HepG2 (cell line): ENCODE measurements around the gene MAPRE3. TPM values are rescaled to one million over a fixed set of nuclear protein-coding genes. Genes with fewer than 3 reads are reported as not detected.

ENCODE experiments used
- GLI4 ChIP-seq: sonication (generic); formaldehyde crosslinking; IDR thresholded peaks from 2 replicates; pipeline ENCODE4 v1.5.1; 2020; ENCODE audit warnings: missing genetic modification reagents, mild to moderate bottlenecking, moderate library complexity, borderline replicate concordance
- HOXD1 ChIP-seq: sonication (generic); formaldehyde crosslinking; IDR thresholded peaks from 2 replicates; pipeline ENCODE4 v1.5.0; 2020; ENCODE audit warnings: missing genetic modification reagents
- KLF13 ChIP-seq: sonication (generic); formaldehyde crosslinking; IDR thresholded peaks from 2 replicates; pipeline ENCODE4 v1.4.0; 2020; ENCODE audit warnings: mild to moderate bottlenecking, missing genetic modification reagents
- PRMT3 ChIP-seq: sonication (generic); formaldehyde crosslinking; IDR thresholded peaks from 2 replicates; pipeline ENCODE4 v1.8.1; 2022; ENCODE audit warnings: low read depth, mild to moderate bottlenecking, moderate library complexity, missing genetic modification reagents, borderline replicate concordance
- REXO4 ChIP-seq: sonication (generic); formaldehyde crosslinking; IDR thresholded peaks from 2 replicates; pipeline ENCODE4 v1.8.0; 2022; ENCODE audit warnings: missing genetic modification reagents, mild to moderate bottlenecking, borderline replicate concordance
- SP4 ChIP-seq: sonication (generic); formaldehyde crosslinking; IDR thresholded peaks from 2 replicates; pipeline ENCODE4 v1.8.1; 2023; ENCODE audit warnings: mild to moderate bottlenecking, missing genetic modification reagents
- TARDBP ChIP-seq: sonication (generic); formaldehyde crosslinking; IDR thresholded peaks from 2 replicates; pipeline ENCODE4 v1.8.0; 2022; ENCODE audit warnings: mild to moderate bottlenecking, missing genetic modification reagents
- ZNF329 ChIP-seq: sonication (generic); formaldehyde crosslinking; IDR thresholded peaks from 2 replicates; pipeline ENCODE4 v1.9.0; 2021; ENCODE audit warnings: low read depth, mild to moderate bottlenecking, missing genetic modification reagents
- ZNF550 ChIP-seq: sonication (generic); formaldehyde crosslinking; IDR thresholded peaks from 2 replicates; pipeline ENCODE4 v1.4.0; 2020; ENCODE audit warnings: mild to moderate bottlenecking, missing genetic modification reagents, borderline replicate concordance
- ZNF563 ChIP-seq: sonication (generic); formaldehyde crosslinking; IDR thresholded peaks from 2 replicates; pipeline ENCODE4 v1.8.0; 2022; ENCODE audit warnings: mild to moderate bottlenecking, moderate library complexity, missing genetic modification reagents
- ZNF607 ChIP-seq: sonication (generic); formaldehyde crosslinking; IDR thresholded peaks from 2 replicates; pipeline ENCODE4 v1.5.1; 2020; ENCODE audit warnings: missing genetic modification reagents, mild to moderate bottlenecking, borderline replicate concordance
- ZNF792 ChIP-seq: IDR thresholded peaks from 2 replicates; pipeline ENCODE4 v1.6.1; 2016
- polyA plus RNA-seq, 8 experiments: library from polyadenylated mRNA; depleted of rRNA in 3 of 8; stranded (reverse) in 7 of 8; unstranded in 1 of 8; fragments of >200 nt; fragmentation: Illumina TruSeq in 4 of 8; extraction: Trizol in 4 of 8; gene quantifications; 2 replicates each; pipeline versions ENCODE4 v1.2.1 to v1.2.3, GENCODE V29; 2011 to 2016; ENCODE audit warnings: low read depth in 4 of 8, missing spikeins in 1 of 8, mixed read lengths in 1 of 8; ENCODE audit not compliant: insufficient read depth in 1 of 8
- total RNA-seq, 5 experiments: library from RNA; depleted of rRNA; stranded (reverse); fragments of >200 nt; fragmentation: Illumina TruSeq; extraction: Trizol; gene quantifications; 2 replicates each; pipeline ENCODE4 v1.2.3, GENCODE V29; 2016; ENCODE audit warnings: low read depth in 1 of 5
- TF ChIP-seq, protein P1 (sequence below): sonication (generic); formaldehyde crosslinking; conservative IDR thresholded peaks from 2 replicates; pipeline ENCODE4 v1.4.0; 2020; ENCODE audit warnings: mild to moderate bottlenecking, missing genetic modification reagents, moderate library complexity
- TF ChIP-seq, protein P2 (sequence below): sonication (generic); formaldehyde crosslinking; IDR thresholded peaks from 2 replicates; pipeline ENCODE4 v1.5.1; 2020; ENCODE audit warnings: missing genetic modification reagents, mild to moderate bottlenecking, borderline replicate concordance
- TF ChIP-seq, protein P3 (sequence below): sonication (generic); formaldehyde crosslinking; conservative IDR thresholded peaks from 2 replicates; pipeline ENCODE4 v1.4.0; 2020; ENCODE audit warnings: missing genetic modification reagents
- TF ChIP-seq, protein P4 (sequence below): sonication (generic); formaldehyde crosslinking; IDR thresholded peaks from 2 replicates; pipeline ENCODE4 v1.5.1; 2020; ENCODE audit warnings: mild to moderate bottlenecking, missing genetic modification reagents
- TF ChIP-seq, protein P5 (sequence below): sonication (generic); formaldehyde crosslinking; IDR thresholded peaks from 2 replicates; pipeline ENCODE4 v1.4.0; 2020; ENCODE audit warnings: missing genetic modification reagents

MAPRE3 gene
- total and polyA plus RNA-seq, 2 of the 13 experiments (the other 11 are each of a cell fraction or from before 2014, with no cell fraction given) = 0.31 to 0.91 TPM

DNA sequence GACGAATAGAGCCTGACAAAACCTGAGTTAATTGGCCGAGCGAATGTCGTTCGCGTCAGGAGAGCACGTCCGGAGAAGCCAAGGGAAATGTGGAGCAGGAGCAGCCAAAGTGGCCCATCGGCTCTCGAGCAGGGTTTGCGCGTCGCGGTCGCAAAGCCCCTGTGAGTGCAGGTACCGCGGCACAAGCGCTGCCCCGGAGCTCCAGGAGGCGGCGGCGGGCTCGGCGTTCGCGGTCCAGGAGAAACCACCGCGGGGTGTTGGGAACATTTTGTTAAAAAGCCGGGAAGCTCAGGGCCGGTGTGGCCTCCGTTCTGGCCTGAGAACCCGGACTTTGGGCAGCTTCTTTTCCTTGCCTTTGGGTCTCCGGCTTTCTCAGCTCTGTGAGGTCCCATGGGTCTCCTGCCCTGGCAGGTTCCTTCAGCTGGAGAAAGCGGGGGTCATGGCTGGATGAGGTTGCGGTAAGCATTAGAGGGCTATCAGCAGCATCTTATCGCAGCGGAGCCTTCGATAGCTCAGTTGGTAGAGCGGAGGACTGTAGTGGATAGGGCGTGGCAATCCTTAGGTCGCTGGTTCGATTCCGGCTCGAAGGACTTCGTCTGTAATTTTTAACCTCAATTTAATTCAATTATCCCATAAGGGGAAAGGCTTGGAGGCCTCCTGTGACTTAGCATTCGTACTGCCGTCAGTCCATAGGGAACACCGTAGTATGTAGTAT lies 80.0 kb downstream of the MAPRE3 start (continued):
- TF ChIP-seq, protein P1, sequence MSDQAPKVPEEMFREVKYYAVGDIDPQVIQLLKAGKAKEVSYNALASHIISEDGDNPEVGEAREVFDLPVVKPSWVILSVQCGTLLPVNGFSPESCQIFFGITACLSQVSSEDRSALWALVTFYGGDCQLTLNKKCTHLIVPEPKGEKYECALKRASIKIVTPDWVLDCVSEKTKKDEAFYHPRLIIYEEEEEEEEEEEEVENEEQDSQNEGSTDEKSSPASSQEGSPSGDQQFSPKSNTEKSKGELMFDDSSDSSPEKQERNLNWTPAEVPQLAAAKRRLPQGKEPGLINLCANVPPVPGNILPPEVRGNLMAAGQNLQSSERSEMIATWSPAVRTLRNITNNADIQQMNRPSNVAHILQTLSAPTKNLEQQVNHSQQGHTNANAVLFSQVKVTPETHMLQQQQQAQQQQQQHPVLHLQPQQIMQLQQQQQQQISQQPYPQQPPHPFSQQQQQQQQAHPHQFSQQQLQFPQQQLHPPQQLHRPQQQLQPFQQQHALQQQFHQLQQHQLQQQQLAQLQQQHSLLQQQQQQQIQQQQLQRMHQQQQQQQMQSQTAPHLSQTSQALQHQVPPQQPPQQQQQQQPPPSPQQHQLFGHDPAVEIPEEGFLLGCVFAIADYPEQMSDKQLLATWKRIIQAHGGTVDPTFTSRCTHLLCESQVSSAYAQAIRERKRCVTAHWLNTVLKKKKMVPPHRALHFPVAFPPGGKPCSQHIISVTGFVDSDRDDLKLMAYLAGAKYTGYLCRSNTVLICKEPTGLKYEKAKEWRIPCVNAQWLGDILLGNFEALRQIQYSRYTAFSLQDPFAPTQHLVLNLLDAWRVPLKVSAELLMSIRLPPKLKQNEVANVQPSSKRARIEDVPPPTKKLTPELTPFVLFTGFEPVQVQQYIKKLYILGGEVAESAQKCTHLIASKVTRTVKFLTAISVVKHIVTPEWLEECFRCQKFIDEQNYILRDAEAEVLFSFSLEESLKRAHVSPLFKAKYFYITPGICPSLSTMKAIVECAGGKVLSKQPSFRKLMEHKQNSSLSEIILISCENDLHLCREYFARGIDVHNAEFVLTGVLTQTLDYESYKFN = peak; percentile 15; the same call in 1 of the 2 replicates
- TF ChIP-seq ZNF563 (CRISPR knock-in tag) (peak; percentile 85; the same call in 1 of the 2 replicates), TARDBP (CRISPR knock-in tag) (no peak; the same call in 1 of the 2 replicates), PRMT3 (CRISPR knock-in tag) (no peak; the same call in 1 of the 2 replicates), GLI4 (no peak; the same call in none of the 2 replicates), ZNF607 (CRISPR knock-in tag) (peak; percentile 67), ZNF329 (CRISPR knock-in tag) (no peak), SP4 (CRISPR knock-in tag) (peak; percentile 69), KLF13 (CRISPR knock-in tag) (no peak), HOXD1 (CRISPR knock-in tag) (peak; percentile 37; the same call in 1 of the 2 replicates), ZNF792 (CRISPR knock-in tag) (peak; percentile 92), REXO4 (CRISPR knock-in tag) (no peak), ZNF550 (CRISPR knock-in tag) (no peak)
- TF ChIP-seq, protein P2, sequence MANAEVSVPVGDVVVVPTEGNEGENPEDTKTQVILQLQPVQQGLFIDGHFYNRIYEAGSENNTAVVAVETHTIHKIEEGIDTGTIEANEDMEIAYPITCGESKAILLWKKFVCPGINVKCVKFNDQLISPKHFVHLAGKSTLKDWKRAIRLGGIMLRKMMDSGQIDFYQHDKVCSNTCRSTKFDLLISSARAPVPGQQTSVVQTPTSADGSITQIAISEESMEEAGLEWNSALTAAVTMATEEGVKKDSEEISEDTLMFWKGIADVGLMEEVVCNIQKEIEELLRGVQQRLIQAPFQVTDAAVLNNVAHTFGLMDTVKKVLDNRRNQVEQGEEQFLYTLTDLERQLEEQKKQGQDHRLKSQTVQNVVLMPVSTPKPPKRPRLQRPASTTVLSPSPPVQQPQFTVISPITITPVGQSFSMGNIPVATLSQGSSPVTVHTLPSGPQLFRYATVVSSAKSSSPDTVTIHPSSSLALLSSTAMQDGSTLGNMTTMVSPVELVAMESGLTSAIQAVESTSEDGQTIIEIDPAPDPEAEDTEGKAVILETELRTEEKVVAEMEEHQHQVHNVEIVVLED = peak; percentile 54; the same call in 1 of the 2 replicates
- TF ChIP-seq, protein P3, sequence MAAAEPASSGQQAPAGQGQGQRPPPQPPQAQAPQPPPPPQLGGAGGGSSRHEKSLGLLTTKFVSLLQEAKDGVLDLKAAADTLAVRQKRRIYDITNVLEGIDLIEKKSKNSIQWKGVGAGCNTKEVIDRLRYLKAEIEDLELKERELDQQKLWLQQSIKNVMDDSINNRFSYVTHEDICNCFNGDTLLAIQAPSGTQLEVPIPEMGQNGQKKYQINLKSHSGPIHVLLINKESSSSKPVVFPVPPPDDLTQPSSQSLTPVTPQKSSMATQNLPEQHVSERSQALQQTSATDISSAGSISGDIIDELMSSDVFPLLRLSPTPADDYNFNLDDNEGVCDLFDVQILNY (CRISPR knock-in tag) = no peak
- TF ChIP-seq, protein P4, sequence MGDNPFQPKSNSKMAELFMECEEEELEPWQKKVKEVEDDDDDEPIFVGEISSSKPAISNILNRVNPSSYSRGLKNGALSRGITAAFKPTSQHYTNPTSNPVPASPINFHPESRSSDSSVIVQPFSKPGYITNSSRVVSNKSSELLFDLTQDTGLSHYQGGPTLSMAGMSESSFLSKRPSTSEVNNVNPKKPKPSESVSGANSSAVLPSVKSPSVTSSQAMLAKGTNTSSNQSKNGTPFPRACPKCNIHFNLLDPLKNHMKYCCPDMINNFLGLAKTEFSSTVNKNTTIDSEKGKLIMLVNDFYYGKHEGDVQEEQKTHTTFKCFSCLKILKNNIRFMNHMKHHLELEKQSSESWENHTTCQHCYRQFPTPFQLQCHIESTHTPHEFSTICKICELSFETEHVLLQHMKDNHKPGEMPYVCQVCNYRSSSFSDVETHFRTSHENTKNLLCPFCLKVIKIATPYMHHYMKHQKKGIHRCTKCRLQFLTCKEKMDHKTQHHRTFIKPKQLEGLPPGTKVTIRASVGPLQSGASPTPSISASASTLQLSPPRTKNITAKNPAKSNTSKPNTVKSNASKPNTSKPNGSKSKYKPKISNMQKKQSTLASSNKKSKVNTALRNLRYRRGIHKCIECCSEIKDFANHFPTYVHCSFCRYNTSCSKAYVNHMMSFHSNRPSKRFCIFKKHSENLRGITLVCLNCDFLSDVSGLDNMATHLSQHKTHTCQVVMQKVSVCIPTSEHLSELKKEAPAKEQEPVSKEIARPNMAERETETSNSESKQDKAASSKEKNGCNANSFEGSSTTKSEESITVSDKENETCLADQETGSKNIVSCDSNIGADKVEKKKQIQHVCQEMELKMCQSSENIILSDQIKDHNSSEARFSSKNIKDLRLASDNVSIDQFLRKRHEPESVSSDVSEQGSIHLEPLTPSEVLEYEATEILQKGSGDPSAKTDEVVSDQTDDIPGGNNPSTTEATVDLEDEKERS (CRISPR knock-in tag) = peak; percentile 65
- TF ChIP-seq, protein P5, sequence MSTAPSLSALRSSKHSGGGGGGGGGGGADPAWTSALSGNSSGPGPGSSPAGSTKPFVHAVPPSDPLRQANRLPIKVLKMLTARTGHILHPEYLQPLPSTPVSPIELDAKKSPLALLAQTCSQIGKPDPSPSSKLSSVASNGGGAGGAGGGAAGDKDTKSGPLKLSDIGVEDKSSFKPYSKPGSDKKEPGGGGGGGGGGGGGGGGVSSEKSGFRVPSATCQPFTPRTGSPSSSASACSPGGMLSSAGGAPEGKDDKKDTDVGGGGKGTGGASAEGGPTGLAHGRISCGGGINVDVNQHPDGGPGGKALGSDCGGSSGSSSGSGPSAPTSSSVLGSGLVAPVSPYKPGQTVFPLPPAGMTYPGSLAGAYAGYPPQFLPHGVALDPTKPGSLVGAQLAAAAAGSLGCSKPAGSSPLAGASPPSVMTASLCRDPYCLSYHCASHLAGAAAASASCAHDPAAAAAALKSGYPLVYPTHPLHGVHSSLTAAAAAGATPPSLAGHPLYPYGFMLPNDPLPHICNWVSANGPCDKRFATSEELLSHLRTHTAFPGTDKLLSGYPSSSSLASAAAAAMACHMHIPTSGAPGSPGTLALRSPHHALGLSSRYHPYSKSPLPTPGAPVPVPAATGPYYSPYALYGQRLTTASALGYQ (CRISPR knock-in tag) = peak; percentile 66
